GM12878 (cell line): ENCODE results near the gene HEPACAM2. TPM values are rescaled to one million over a fixed set of nuclear protein-coding genes. Genes with fewer than 3 reads are reported as not detected.

ENCODE experiments used
- ATAC-seq: fragments of 200-7000 bp; cut with Tn5 transposase; 3 replicates; pipeline ENCODE4 v1.9.1; 2020; ENCODE audit warnings: mild to moderate bottlenecking, moderate library complexity
- BruUV-seq: library from RNA; stranded (reverse); fragments of 400-500 nt; replicated peaks from 2 replicates; lab custom pipeline; 2021; lab: Mats Ljungman, UMichigan
- CTCF ChIA-PET: fragments of 300-600 bp; sonication (Branson Sonifier 250); formaldehyde crosslinking; extraction: SDS; loops from one replicate; lab custom pipeline; 2021; ENCODE audit warnings: inconsistent platforms; lab: Yijun Ruan, JAX
- POLR2A ChIA-PET: fragments of 350-600 bp; formaldehyde crosslinking; extraction: SDS; loops from one replicate; lab custom pipeline; 2021; ENCODE audit warnings: inconsistent platforms; lab: Charles Lee
- RAD21 ChIA-PET: fragments of 300-600 bp; sonication (Branson Sonifier 250); formaldehyde crosslinking; loops from one replicate; lab custom pipeline; 2023; ENCODE audit warnings: antibody characterized with exemption; ENCODE audit not compliant: unreplicated experiment; lab: Charles Lee
- SMC1A ChIA-PET: fragments of 300-600 bp; sonication (Branson Sonifier 250); formaldehyde crosslinking; loops from one replicate; lab custom pipeline; 2023; ENCODE audit not compliant: unreplicated experiment, uncharacterized antibody; lab: Charles Lee
- DNase-seq: peaks from one replicate; pipeline ENCODE4 v3.0.0-alpha.2; 2011; ENCODE audit warnings: low read depth, low spot score
- FAIRE-seq: peaks from 3 replicates; lab custom pipeline; 2011; peaks lifted over from hg19 to GRCh38; lab: Jason Lieb, UNC
- H2AFZ ChIP-seq: 2 replicates; pipeline ENCODE4 v1.6.0; 2011; ENCODE audit warnings: low read depth, low read length, control low read depth; ENCODE audit not compliant: control insufficient read depth
- H3K27ac ChIP-seq: 2 replicates; pipeline ENCODE4 v1.5.1; 2011; ENCODE audit warnings: control low read depth; ENCODE audit not compliant: control insufficient read depth, insufficient read depth
- H3K27me3 ChIP-seq, 2 experiments: replicated peaks in 1 of 2; 2 replicates each; pipeline versions ENCODE4 v1.6.0 to v1.6.1; 2011; ENCODE audit warnings: low read length in 1 of 2; ENCODE audit not compliant: control insufficient read depth in 2 of 2, insufficient read depth in 2 of 2
- H3K36me3 ChIP-seq, 2 experiments: 2 replicates each; pipeline ENCODE4 v1.5.1; 2011; ENCODE audit warnings: low read length in 1 of 2; ENCODE audit not compliant: control insufficient read depth in 2 of 2, insufficient read depth in 2 of 2
- H3K4me1 ChIP-seq: 2 replicates; pipeline ENCODE4 v1.6.1; 2011; ENCODE audit warnings: mild to moderate bottlenecking, low read length, moderate library complexity, mixed read lengths; ENCODE audit not compliant: control insufficient read depth, insufficient read depth
- H3K4me2 ChIP-seq: 2 replicates; pipeline ENCODE4 v1.6.0; 2011; ENCODE audit warnings: control low read depth; ENCODE audit not compliant: control insufficient read depth, insufficient read depth
- H3K4me3 ChIP-seq: fragments of 200-600 bp; sonication (generic); 2 replicates; pipeline ENCODE4 v1.5.1; 2016
- H3K79me2 ChIP-seq: 2 replicates; pipeline ENCODE4 v1.6.0; 2011; ENCODE audit warnings: low read length; ENCODE audit not compliant: control insufficient read depth, insufficient read depth
- H3K9ac ChIP-seq: 2 replicates; pipeline ENCODE4 v1.8.0; 2011; ENCODE audit warnings: low read length, control low read depth, mixed read lengths; ENCODE audit not compliant: control insufficient read depth, insufficient read depth
- H3K9me3 ChIP-seq: replicated peaks from 3 replicates; pipeline ENCODE4 v1.5.1; 2011; ENCODE audit warnings: mild to moderate bottlenecking, low read length; ENCODE audit not compliant: control insufficient read depth, insufficient read depth
- H4K20me1 ChIP-seq: 2 replicates; pipeline ENCODE4 v1.6.0; 2011; ENCODE audit not compliant: control insufficient read depth, insufficient read depth
- ASH2L ChIP-seq: fragments of 300-600, 200-600 bp; sonication (generic); IDR thresholded peaks from 2 replicates; pipeline ENCODE4 v1.6.1; 2017; ENCODE audit warnings: low read depth, mild to moderate bottlenecking, borderline replicate concordance
- DPF2 ChIP-seq: fragments of 450-650 bp; IDR thresholded peaks from 2 replicates; pipeline ENCODE4 v1.6.1; 2017; ENCODE audit warnings: mild to moderate bottlenecking
- EGR1 ChIP-seq, 2 experiments: IDR thresholded peaks; 1 replicate in 1 of 2; 2 replicates in 1 of 2; pipeline ENCODE4 v1.6.1; 2011 to 2012; ENCODE audit warnings: low read depth in 2 of 2, low read length in 2 of 2, borderline replicate concordance in 1 of 2, mild to moderate bottlenecking in 1 of 2, moderate library complexity in 1 of 2
- KAT2A ChIP-seq: conservative IDR thresholded peaks from 2 replicates; pipeline ENCODE4 v1.6.1; 2011; ENCODE audit warnings: low read depth, low read length; ENCODE audit not compliant: control insufficient read depth
- MTA3 ChIP-seq: IDR thresholded peaks from 2 replicates; pipeline ENCODE4 v1.6.1; 2012; ENCODE audit warnings: low read length, inconsistent platforms, borderline replicate concordance
- NR2C2 ChIP-seq: IDR thresholded peaks from 2 replicates; pipeline ENCODE4 v1.6.1; 2011; ENCODE audit warnings: borderline replicate concordance, low read depth; ENCODE audit not compliant: control insufficient read depth, insufficient read length
- PML ChIP-seq: IDR thresholded peaks from 2 replicates; pipeline ENCODE4 v1.6.1; 2012; ENCODE audit warnings: low read length, inconsistent platforms
- RELA ChIP-seq: fragments of 450-650 bp; IDR thresholded peaks from 2 replicates; pipeline ENCODE4 v1.8.0; 2014; ENCODE audit warnings: borderline replicate concordance; ENCODE audit not compliant: partially characterized antibody
- WGBS: methylation state at CpG from one replicate; pipeline ENCODE4 v1.1.6; 2016; ENCODE audit warnings: low lambda C conversion rate; ENCODE audit not compliant: insufficient replicate concordance, insufficient coverage; ENCODE audit errors: missing lambda C conversion rate; 5-methylcytosine and 5-hydroxymethylcytosine counted together
- in situ Hi-C: fragments of 300-500 bp; cut with MboI; formaldehyde crosslinking; loops from 9 replicates; pipeline ENCODE4 v1.14.3; 2018; ENCODE audit warnings: mixed read lengths
- intact Hi-C: fragments of 100-400 bp; cut with micrococcal nuclease; formaldehyde crosslinking; loops from one replicate; pipeline ENCODE4 v1.14.2; 2022; ENCODE audit not compliant: unreplicated experiment
- polyA plus RNA-seq, 11 experiments: library from polyadenylated mRNA; depleted of rRNA in 4 of 11; unstranded in 6 of 11; stranded (reverse) in 5 of 11; fragments of >200 nt; fragmentation: Nextera tagmentation in 4 of 11; fragmentation: Illumina TruSeq in 1 of 11; extraction: Ambion mirVana in 4 of 11; extraction: Trizol in 1 of 11; gene quantifications; 1 replicate in 1 of 11; 2 replicates in 10 of 11; pipeline versions ENCODE4 v1.2.1 to v1.2.3, GENCODE V29; 2011 to 2016; ENCODE audit warnings: inconsistent platforms in 2 of 11, missing spikeins in 2 of 11, low read depth in 1 of 11
- total RNA-seq, 4 experiments: library from RNA; depleted of rRNA in 3 of 4; stranded (reverse); fragments of >200 nt in 3 of 4; fragmentation: Illumina TruSeq in 1 of 4; extraction: Trizol in 1 of 4; gene quantifications; 2 replicates each; pipeline versions ENCODE4 v1.2.1 to v1.2.3, GENCODE V29; 2013 to 2021
- TF ChIP-seq, protein P1 (sequence below): IDR thresholded peaks from 2 replicates; pipeline ENCODE4 v1.6.1; 2011; ENCODE audit warnings: borderline replicate concordance, low read depth, mild to moderate bottlenecking, moderate library complexity, low read length; ENCODE audit not compliant: insufficient read depth, poor library complexity, severe bottlenecking

The HEPACAM2 gene
- total and polyA plus RNA-seq, 10 of the 15 experiments (the other 5 are each of a cell fraction or from before 2014, with no cell fraction given) = 0.04 to 0.58 TPM; not detected in 8

DNA sequence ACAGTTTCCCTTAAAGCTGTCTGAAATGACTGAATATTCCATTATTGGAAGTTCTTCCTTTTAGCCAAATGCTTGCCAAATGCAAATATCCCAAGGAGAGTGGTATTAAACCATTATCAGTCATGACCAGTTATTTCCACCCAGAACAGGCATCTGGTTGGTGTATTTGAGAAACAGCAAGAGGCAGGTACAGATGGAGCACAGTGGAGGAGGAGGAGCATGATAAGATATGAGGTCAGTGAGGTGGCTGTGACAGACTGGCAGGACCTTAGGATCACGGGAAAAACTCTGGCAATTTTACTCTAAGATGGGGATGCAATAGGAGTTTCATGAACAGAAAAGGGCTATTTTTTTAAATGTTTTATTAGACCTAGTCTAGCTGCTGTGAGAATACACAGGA is 6.4 kb downstream of the HEPACAM2 start:
- no peaks in the 10 kb centered on the region for H3K79me2 ChIP-seq
- no peak for FAIRE-seq
- WGBS = 29% methylated on average over 1 of the region's 1 CpG
- H3K9ac ChIP-seq = no peak overlapping the region
- CTCF ChIA-PET = no interaction called here
- H2AFZ ChIP-seq = no peak overlapping the region
- POLR2A ChIA-PET = no interaction called here
- no peak overlapping the region for H3K27ac ChIP-seq
- H3K36me3 ChIP-seq = no peaks in the 10 kb centered on the region
- H3K9me3 ChIP-seq = no peaks in the 10 kb centered on the region
- SMC1A ChIA-PET = no interaction called here
- intact Hi-C loops = no loop called here
- H3K4me3 ChIP-seq = no peak overlapping the region
- RAD21 ChIA-PET = interaction anchor here (0.9 kb wide), 1 partner anchor 162 kb away, joined by 3 read pairs; no protein-coding TSS in a partner anchor
- H4K20me1 ChIP-seq = no peaks in the 10 kb centered on the region
- DNase-seq = no peak
- no peak for TF ChIP-seq MTA3
- no peak for TF ChIP-seq RELA
- TF ChIP-seq, protein P1, sequence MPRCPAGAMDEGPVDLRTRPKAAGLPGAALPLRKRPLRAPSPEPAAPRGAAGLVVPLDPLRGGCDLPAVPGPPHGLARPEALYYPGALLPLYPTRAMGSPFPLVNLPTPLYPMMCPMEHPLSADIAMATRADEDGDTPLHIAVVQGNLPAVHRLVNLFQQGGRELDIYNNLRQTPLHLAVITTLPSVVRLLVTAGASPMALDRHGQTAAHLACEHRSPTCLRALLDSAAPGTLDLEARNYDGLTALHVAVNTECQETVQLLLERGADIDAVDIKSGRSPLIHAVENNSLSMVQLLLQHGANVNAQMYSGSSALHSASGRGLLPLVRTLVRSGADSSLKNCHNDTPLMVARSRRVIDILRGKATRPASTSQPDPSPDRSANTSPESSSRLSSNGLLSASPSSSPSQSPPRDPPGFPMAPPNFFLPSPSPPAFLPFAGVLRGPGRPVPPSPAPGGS = no peak
- TF ChIP-seq PML = no peak
- TF ChIP-seq KAT2A = no peak
- TF ChIP-seq ASH2L = no peak
- no peak for TF ChIP-seq DPF2
- no peak for TF ChIP-seq EGR1 (IDR thresholded peaks at IDR 0.05; ENCODE audit: borderline replicate concordance in 1 of 2, low read depth in 2 of 2, low read length in 2 of 2)
- no peak for TF ChIP-seq NR2C2
- TF ChIP-seq, all 136 proteins: peak for 0
- BruUV-seq = no TSS peak
- Histone ChIP-seq H3K4me1 (no peaks in the 10 kb centered on the region), H3K4me2 (no peak overlapping the region), H3K27me3 (no peaks in the 10 kb centered on the region; a peak in 1 of 4 replicates)
- in situ Hi-C loops = loop anchor here (5.0 to 10.0 kb wide), 2 partner anchors 128 to 625 kb away; partner anchors contain the start of gene FAM133B
- no peak for ATAC-seq
